HepG2 (cell line): Measurements from ENCODE around the gene ADAMTS12. TPM values are rescaled to one million over a fixed set of nuclear protein-coding genes. Genes with fewer than 3 reads are reported as not detected.

ENCODE experiments used
- ATAC-seq: fragments of 200-7000 bp; cut with Tn5 transposase; 3 replicates; pipeline ENCODE4 v1.9.1; 2020; ENCODE audit warnings: mild to moderate bottlenecking, moderate library complexity
- BruUV-seq: library from RNA; stranded (reverse); fragments of 400-500 nt; replicated peaks from 2 replicates; lab custom pipeline; 2021; lab: Mats Ljungman, UMichigan
- CTCF ChIA-PET: fragments of 300-600 bp; formaldehyde crosslinking; extraction: SDS; loops from one replicate; lab custom pipeline; 2021; ENCODE audit warnings: low total read pairs, inconsistent platforms, low intra/inter-chr PET ratio; lab: Yijun Ruan, JAX
- POLR2A ChIA-PET: fragments of 350-600 bp; sonication (Branson Sonifier 250); formaldehyde crosslinking; loops from one replicate; lab custom pipeline; 2020; ENCODE audit warnings: antibody characterized with exemption, inconsistent platforms; lab: Yijun Ruan, JAX
- DNase-seq: peaks from one replicate; pipeline ENCODE4 v3.0.0-alpha.2; 2015; ENCODE audit warnings: low spot score
- FAIRE-seq: peaks from 3 replicates; lab custom pipeline; 2011; peaks lifted over from hg19 to GRCh38; lab: Jason Lieb, UNC
- H2AFZ ChIP-seq: one replicate; pipeline ENCODE4 v1.6.1; 2011; ENCODE audit warnings: low read length, inconsistent platforms
- H3K27ac ChIP-seq: fragments of 300-600 bp; 3 replicates; pipeline ENCODE4 v1.8.0; 2011; ENCODE audit warnings: mixed run types, mild to moderate bottlenecking, mixed read lengths, low read length, inconsistent platforms; ENCODE audit not compliant: insufficient read depth; ENCODE audit errors: extremely low read length
- H3K27me3 ChIP-seq, 2 experiments: fragments of 200-600 bp in 1 of 2; 2 replicates in 1 of 2; 3 replicates in 1 of 2; pipeline versions ENCODE4 v1.6.0 to v1.8.0; 2011; ENCODE audit warnings: low read length in 2 of 2, mild to moderate bottlenecking in 2 of 2, moderate library complexity in 2 of 2, inconsistent platforms in 1 of 2; ENCODE audit not compliant: insufficient read depth in 2 of 2, control insufficient read depth in 1 of 2
- H3K36me3 ChIP-seq, 2 experiments: fragments of 200-600 bp in 1 of 2; replicated peaks in 1 of 2; 2 replicates in 1 of 2; 3 replicates in 1 of 2; pipeline versions ENCODE4 v1.5.1 to v1.8.0; 2011; ENCODE audit warnings: low read length in 2 of 2, inconsistent platforms in 1 of 2; ENCODE audit not compliant: insufficient read depth in 2 of 2, control insufficient read depth in 1 of 2
- H3K4me1 ChIP-seq: 2 replicates; pipeline ENCODE4 v1.5.1; 2012; ENCODE audit warnings: low read length, inconsistent platforms; ENCODE audit not compliant: insufficient read depth
- H3K4me2 ChIP-seq: 2 replicates; pipeline ENCODE4 v1.6.0; 2011; ENCODE audit warnings: low read depth, low read length, inconsistent platforms
- H3K4me3 ChIP-seq, 3 experiments: fragments of 200-600 bp in 1 of 3; sonication (generic), shearing (Covaris generic) in 1 of 3; replicated peaks in 1 of 3; 2 replicates each; pipeline ENCODE4 v1.5.1; 2011 to 2016; ENCODE audit warnings: low read length in 3 of 3, inconsistent platforms in 2 of 3, low read depth in 2 of 3, mild to moderate bottlenecking in 2 of 3, control low read depth in 1 of 3, mixed read lengths in 1 of 3; ENCODE audit not compliant: insufficient read depth in 1 of 3
- H3K79me2 ChIP-seq: one replicate; pipeline ENCODE4 v1.6.1; 2011; ENCODE audit warnings: low read length, inconsistent platforms; ENCODE audit not compliant: insufficient read depth
- H3K9ac ChIP-seq: 2 replicates; pipeline ENCODE4 v1.6.0; 2011; ENCODE audit warnings: mild to moderate bottlenecking, low read depth, low read length, inconsistent platforms; ENCODE audit not compliant: insufficient read depth
- H3K9me3 ChIP-seq: 2 replicates; pipeline ENCODE4 v1.5.1; 2012; ENCODE audit warnings: mild to moderate bottlenecking, low read length
- H4K20me1 ChIP-seq: 2 replicates; pipeline ENCODE4 v1.6.0; 2011; ENCODE audit warnings: inconsistent platforms, mild to moderate bottlenecking, low read length, moderate library complexity; ENCODE audit not compliant: insufficient read depth
- PBX2 ChIP-seq: IDR thresholded peaks from 2 replicates; pipeline ENCODE4 v1.6.1; 2016; ENCODE audit warnings: control low read depth
- PRDM4 ChIP-seq: sonication (generic); formaldehyde crosslinking; IDR thresholded peaks from 2 replicates; pipeline ENCODE4 v1.9.0; 2021; ENCODE audit warnings: missing genetic modification reagents, borderline replicate concordance
- RFX3 ChIP-seq: IDR thresholded peaks from 2 replicates; pipeline ENCODE4 v1.6.1; 2016; ENCODE audit warnings: missing biosample characterization, missing genetic modification reagents
- ZFAT ChIP-seq: sonication (generic); formaldehyde crosslinking; conservative IDR thresholded peaks from 2 replicates; pipeline ENCODE4 v1.8.1; 2023; ENCODE audit warnings: missing genetic modification reagents, inconsistent platforms
- ZNF773 ChIP-seq: sonication (generic); formaldehyde crosslinking; IDR thresholded peaks from 2 replicates; pipeline ENCODE4 v1.4.0; 2020; ENCODE audit warnings: missing genetic modification reagents, borderline replicate concordance
- WGBS: methylation state at CpG from one replicate; pipeline ENCODE4 v1.1.6; 2017; ENCODE audit warnings: low lambda C conversion rate; 5-methylcytosine and 5-hydroxymethylcytosine counted together
- in situ Hi-C: cut with HindIII; loops from 2 replicates; pipeline ENCODE4 v1.10.0; 2017; ENCODE audit warnings: low pct_unique_long_range_greater_than_20kb; ENCODE audit not compliant: extremely low pct_ligation_motif_present
- intact Hi-C: fragments of 100-400 bp; cut with micrococcal nuclease; formaldehyde crosslinking; loops from one replicate; pipeline ENCODE4 v1.10.0; 2022; ENCODE audit not compliant: unreplicated experiment
- polyA plus RNA-seq, 8 experiments: library from polyadenylated mRNA; depleted of rRNA in 3 of 8; stranded (reverse) in 7 of 8; unstranded in 1 of 8; fragments of >200 nt; fragmentation: Illumina TruSeq in 4 of 8; extraction: Trizol in 4 of 8; gene quantifications; 2 replicates each; pipeline versions ENCODE4 v1.2.1 to v1.2.3, GENCODE V29; 2011 to 2016; ENCODE audit warnings: low read depth in 4 of 8, missing spikeins in 1 of 8, mixed read lengths in 1 of 8; ENCODE audit not compliant: insufficient read depth in 1 of 8
- total RNA-seq, 5 experiments: library from RNA; depleted of rRNA; stranded (reverse); fragments of >200 nt; fragmentation: Illumina TruSeq; extraction: Trizol; gene quantifications; 2 replicates each; pipeline ENCODE4 v1.2.3, GENCODE V29; 2016; ENCODE audit warnings: low read depth in 1 of 5

The ADAMTS12 gene
- total and polyA plus RNA-seq, 2 of the 13 experiments (the other 11 are each of a cell fraction or from before 2014, with no cell fraction given), result 0.03 TPM; not detected in 1

GRCh38 chr5:33842456-33842855 lies 49.3 kb downstream of the ADAMTS12 start (continued):
- no peak for TF ChIP-seq PBX2 (CRISPR knock-in tag)
- no peak for TF ChIP-seq ZNF773
- no peak for TF ChIP-seq ZFAT (CRISPR knock-in tag)

GRCh38 chr5:33841891-33842290 lies 49.9 kb downstream of the ADAMTS12 start:
- in situ Hi-C loops, result no loop called here
- Histone ChIP-seq H3K36me3 (no peaks in the 10 kb centered on the region), H3K79me2 (no peaks in the 10 kb centered on the region), H3K9ac (no peak overlapping the region)
- TF ChIP-seq PRDM4 (CRISPR knock-in tag), result no peak
- TF ChIP-seq RFX3, result no peak
- TF ChIP-seq, all 625 proteins: peak for 0
- H3K4me2 ChIP-seq, result no peak overlapping the region
- H4K20me1 ChIP-seq, result no peaks in the 10 kb centered on the region
- FAIRE-seq, result no peak
- H3K27ac ChIP-seq, result no peak overlapping the region
- no peaks in the 10 kb centered on the region; a peak in 1 of 5 replicates for H3K27me3 ChIP-seq
- no peak overlapping the region for H3K4me3 ChIP-seq
- CTCF ChIA-PET, result no interaction called here
- no peak for DNase-seq
- POLR2A ChIA-PET, result no interaction called here
- no peak for ATAC-seq
- WGBS, result 0% methylated on average over 5 of the region's 5 CpGs
- no peak overlapping the region for H2AFZ ChIP-seq
- no TSS peak for BruUV-seq
- H3K4me1 ChIP-seq, result no peaks in the 10 kb centered on the region
- intact Hi-C loops, result no loop called here
- H3K9me3 ChIP-seq, result no peaks in the 10 kb centered on the region
